Pericardium fibroblast (primary cell): ENCODE measurements around the gene SLC5A7. TPM values are rescaled to one million over a fixed set of nuclear protein-coding genes. Genes with fewer than 3 reads are reported as not detected.

Experiments
- total RNA-seq: library from RNA; depleted of rRNA; stranded (reverse); fragments of >200 nt; gene quantifications from 2 replicates; pipeline ENCODE4 v1.2.3, GENCODE V29; 2015

Gene SLC5A7
- total RNA-seq = not detected in 2 replicates

GRCh38 chr2:107986278-107987217 lies at the start of gene SLC5A7:
Gene SLC5A7 (plus strand): TSS chr2:107986524. CDS start chr2:107988156, 1,632 bp downstream.

Other genes with a start within 250 kb of the SLC5A7 start
- gene RGPD4, start 159.6 kb upstream of the SLC5A7 start, total RNA-seq = not detected in 2 replicates